Panc1 (cell line): ENCODE measurements around the gene B4GALT6. TPM values are rescaled to one million over a fixed set of nuclear protein-coding genes. Genes with fewer than 3 reads are reported as not detected.

Source experiments
- ATAC-seq: fragments of 200-7000 bp; cut with Tn5 transposase; 2 replicates; pipeline ENCODE4 v1.9.1; 2020; ENCODE audit warnings: mild to moderate bottlenecking, moderate library complexity
- BruUV-seq: library from RNA; stranded (reverse); fragments of 400-500 nt; replicated peaks from 2 replicates; lab custom pipeline; 2021; lab: Mats Ljungman, UMichigan
- CTCF ChIA-PET: fragments of 300-600 bp; sonication (Branson Sonifier 250); formaldehyde crosslinking; loops from one replicate; lab custom pipeline; 2022; ENCODE audit warnings: antibody characterized with exemption; lab: Charles Lee
- POLR2A ChIA-PET: fragments of 300-600 bp; sonication (Branson Sonifier 250); formaldehyde crosslinking; loops from one replicate; lab custom pipeline; 2022; ENCODE audit warnings: antibody characterized with exemption; lab: Charles Lee
- DNase-seq: peaks from one replicate; pipeline ENCODE4 v3.0.0-alpha.2; 2010; ENCODE audit warnings: low read depth, low spot score
- H3K27ac ChIP-seq: 2 replicates; pipeline ENCODE4 v1.5.1; 2011; ENCODE audit warnings: mild to moderate bottlenecking, low read length, inconsistent platforms
- H3K27me3 ChIP-seq: fragments of 200-500 bp; sonication (Bioruptor generic); 2 replicates; pipeline ENCODE4 v1.6.0; 2014; ENCODE audit warnings: low read length, inconsistent platforms; ENCODE audit not compliant: control insufficient read depth, insufficient read depth
- H3K36me3 ChIP-seq: fragments of 200-500 bp; sonication (Bioruptor generic); 2 replicates; pipeline ENCODE4 v1.5.1; 2014; ENCODE audit warnings: inconsistent platforms, mild to moderate bottlenecking, low read length, moderate library complexity; ENCODE audit not compliant: control insufficient read depth, insufficient read depth
- H3K4me1 ChIP-seq: 2 replicates; pipeline ENCODE4 v1.5.1; 2011; ENCODE audit warnings: inconsistent platforms, mild to moderate bottlenecking, low read length, moderate library complexity; ENCODE audit not compliant: control insufficient read depth, insufficient read depth
- H3K4me3 ChIP-seq, 2 experiments: 2 replicates each; pipeline ENCODE4 v1.5.1; 2011 to 2012; ENCODE audit warnings: low read depth in 2 of 2, low read length in 2 of 2, mild to moderate bottlenecking in 2 of 2, inconsistent platforms in 1 of 2, moderate library complexity in 1 of 2
- H3K9me3 ChIP-seq: fragments of 200-500 bp; sonication (Bioruptor generic); 2 replicates; pipeline ENCODE4 v1.5.1; 2014; ENCODE audit warnings: low read depth, mild to moderate bottlenecking, inconsistent platforms, low read length, moderate library complexity; ENCODE audit not compliant: control insufficient read depth, insufficient read depth
- CTCF ChIP-seq: fragments of 450-650 bp; IDR thresholded peaks from 2 replicates; pipeline ENCODE4 v1.5.1; 2017; ENCODE audit warnings: mild to moderate bottlenecking
- POLR2AphosphoS5 ChIP-seq: IDR thresholded peaks from 2 replicates; pipeline ENCODE4 v1.6.1; 2012; ENCODE audit warnings: mild to moderate bottlenecking, low read depth, low read length, moderate library complexity
- REST ChIP-seq, 2 experiments: IDR thresholded peaks; 2 replicates each; pipeline ENCODE4 v1.6.1; 2011 to 2012; ENCODE audit warnings: low read depth in 2 of 2, control low read depth in 1 of 2, low read length in 1 of 2, mild to moderate bottlenecking in 1 of 2, moderate library complexity in 1 of 2; ENCODE audit not compliant: insufficient read depth in 1 of 2
- SIN3A ChIP-seq: IDR thresholded peaks from 2 replicates; pipeline ENCODE4 v1.6.1; 2012; ENCODE audit warnings: low read depth, mild to moderate bottlenecking, low read length, moderate library complexity, borderline replicate concordance; ENCODE audit not compliant: insufficient read depth
- TCF7L2 ChIP-seq: IDR thresholded peaks from 2 replicates; pipeline ENCODE4 v1.6.1; 2011; ENCODE audit warnings: mild to moderate bottlenecking, low read depth, low read length, inconsistent platforms
- in situ Hi-C: cut with HindIII; loops from 2 replicates; pipeline ENCODE4 v1.10.0; 2016; ENCODE audit warnings: low sequenced_read_pairs, low pct_unique_long_range_greater_than_20kb
- intact Hi-C: fragments of 100-400 bp; cut with micrococcal nuclease; formaldehyde crosslinking; loops from one replicate; pipeline ENCODE4 v1.10.0; 2022; ENCODE audit not compliant: unreplicated experiment
- total RNA-seq: library from RNA; stranded (reverse); gene quantifications from one replicate; pipeline ENCODE4 v1.2.1, GENCODE V29; 2021; ENCODE audit not compliant: unreplicated experiment

B4GALT6 gene
- total RNA-seq, 1 experiment from 2014 or later, result 36.3 TPM

- H3K27ac ChIP-seq, result no peak overlapping the region
- no peaks in the 10 kb centered on the region for H3K4me1 ChIP-seq
- intact Hi-C loops, result no loop called here
- CTCF ChIA-PET, result no interaction called here
- H3K4me3 ChIP-seq, result no peak overlapping the region
- H3K36me3 ChIP-seq, result no peaks in the 10 kb centered on the region
- no peaks in the 10 kb centered on the region for H3K27me3 ChIP-seq
- POLR2A ChIA-PET, result no interaction called here
- no peak for TF ChIP-seq SIN3A
- no peak for TF ChIP-seq TCF7L2
- TF ChIP-seq POLR2AphosphoS5, result no peak
- TF ChIP-seq REST (IDR thresholded peaks at IDR 0.05; ENCODE audit: insufficient read depth in 1 of 2, low read depth in 2 of 2, low read length in 1 of 2), result no peak
- no peak for TF ChIP-seq CTCF
- no TSS peak for BruUV-seq
- DNase-seq (no peak), ATAC-seq (no peak)
- no peaks in the 10 kb centered on the region for H3K9me3 ChIP-seq
- in situ Hi-C loops, result no loop called here
Measured at GRCh38 chr18:31609886-31610285, 74.5 kb downstream of the B4GALT6 start.

GRCh38 chr18:31607384-31607783 lies 77.0 kb downstream of the B4GALT6 start:
- TF ChIP-seq TCF7L2 (no peak), SIN3A (no peak), CTCF (no peak), POLR2AphosphoS5 (no peak), REST (IDR thresholded peaks at IDR 0.05; ENCODE audit: insufficient read depth in 1 of 2, low read depth in 2 of 2, low read length in 1 of 2) (no peak)
- CTCF ChIA-PET, result no interaction called here
- no peaks in the 10 kb centered on the region for H3K9me3 ChIP-seq
- no peaks in the 10 kb centered on the region for H3K27me3 ChIP-seq
- ATAC-seq (no peak), DNase-seq (no peak)
- in situ Hi-C loops, result no loop called here
- no peaks in the 10 kb centered on the region for H3K4me1 ChIP-seq
- no peak overlapping the region for H3K4me3 ChIP-seq
- no peak overlapping the region for H3K27ac ChIP-seq
- BruUV-seq, result no TSS peak
- POLR2A ChIA-PET, result no interaction called here
- no peaks in the 10 kb centered on the region for H3K36me3 ChIP-seq
- intact Hi-C loops, result no loop called here
